Ishikawa (cell line): ENCODE measurements around the gene CTDSPL2.

Source experiments
- CREB1 ChIP-seq: IDR thresholded peaks from 2 replicates; pipeline ENCODE4 v1.6.1; 2012; ENCODE audit warnings: low read depth
- EP300 ChIP-seq: IDR thresholded peaks from 2 replicates; pipeline ENCODE4 v1.6.1; 2012; ENCODE audit warnings: borderline replicate concordance
- NFIC ChIP-seq: IDR thresholded peaks from 2 replicates; pipeline ENCODE4 v1.6.1; 2012
- TAF1 ChIP-seq: IDR thresholded peaks from 2 replicates; pipeline ENCODE4 v1.6.1; 2012; ENCODE audit warnings: low read depth, mild to moderate bottlenecking
- YY1 ChIP-seq: IDR thresholded peaks from 2 replicates; pipeline ENCODE4 v1.6.1; 2012; ENCODE audit warnings: low read depth
- TF ChIP-seq, protein P1 (sequence below): IDR thresholded peaks from 2 replicates; pipeline ENCODE4 v1.6.1; 2012

DNA sequence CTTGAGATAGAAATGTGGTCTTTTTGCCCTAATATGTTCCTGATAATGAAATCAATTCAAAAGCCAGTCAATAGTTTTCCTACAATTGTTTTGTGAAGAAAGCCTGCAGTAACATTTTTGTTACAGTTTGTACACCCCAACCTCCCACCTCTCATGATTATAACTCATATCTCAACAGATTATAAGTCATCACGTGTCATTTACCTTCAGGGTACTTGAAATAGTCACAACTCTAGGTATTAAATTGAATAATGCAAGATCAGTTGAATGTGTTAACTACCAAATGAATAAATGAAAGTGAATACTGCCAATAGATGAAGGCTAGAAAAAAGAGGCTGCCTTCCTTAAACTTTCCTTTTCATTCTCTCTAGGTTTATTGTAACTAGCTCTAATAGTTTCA lies 32.9 kb upstream of the CTDSPL2 start:
- TF ChIP-seq EP300 (no peak), TAF1 (no peak), CREB1 (no peak), NFIC (no peak), YY1 (no peak)
- TF ChIP-seq, protein P1, sequence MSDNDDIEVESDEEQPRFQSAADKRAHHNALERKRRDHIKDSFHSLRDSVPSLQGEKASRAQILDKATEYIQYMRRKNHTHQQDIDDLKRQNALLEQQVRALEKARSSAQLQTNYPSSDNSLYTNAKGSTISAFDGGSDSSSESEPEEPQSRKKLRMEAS: no peak
